WTC11 (cell line): ENCODE results near the gene ORM2.

ENCODE experiments used
- CTCF ChIP-seq: fragments of 200-600 bp; IDR thresholded peaks from 2 replicates; pipeline ENCODE4 v1.8.0; 2022; ENCODE audit warnings: antibody characterized with exemption
- ETV6 ChIP-seq: sonication (generic); formaldehyde crosslinking; IDR thresholded peaks from 2 replicates; pipeline ENCODE4 v1.8.1; 2022; ENCODE audit warnings: mild to moderate bottlenecking, missing genetic modification reagents
- IRF1 ChIP-seq: sonication (generic); formaldehyde crosslinking; IDR thresholded peaks from 2 replicates; pipeline ENCODE4 v1.8.0; 2023; ENCODE audit warnings: missing genetic modification reagents
- NR1H2 ChIP-seq: sonication (generic); formaldehyde crosslinking; IDR thresholded peaks from 2 replicates; pipeline ENCODE4 v1.9.0; 2021; ENCODE audit warnings: mild to moderate bottlenecking, moderate library complexity, missing genetic modification reagents
- SMAD4 ChIP-seq: sonication (generic); formaldehyde crosslinking; IDR thresholded peaks from 2 replicates; pipeline ENCODE4 v1.8.0; 2022; ENCODE audit warnings: mild to moderate bottlenecking, missing genetic modification reagents
- SOX15 ChIP-seq: fragments of 250-450 bp; sonication (Bioruptor Pico); IDR thresholded peaks from 2 replicates; pipeline ENCODE4 v1.9.0; 2021; ENCODE audit warnings: mild to moderate bottlenecking
- SP1 ChIP-seq: sonication (generic); formaldehyde crosslinking; conservative IDR thresholded peaks from 2 replicates; pipeline ENCODE4 v1.8.1; 2022; ENCODE audit warnings: missing genetic modification reagents

- TF ChIP-seq NR1H2: no peak
- TF ChIP-seq SOX15: no peak
- TF ChIP-seq ETV6 (CRISPR knock-in tag): no peak
- no peak for TF ChIP-seq IRF1 (CRISPR knock-in tag)
- TF ChIP-seq CTCF: no peak
- TF ChIP-seq SP1: no peak
- no peak for TF ChIP-seq SMAD4 (CRISPR knock-in tag)
These were observed 20.6 kb upstream of the ORM2 start for GRCh38 chr9:114309096-114309495.
